DOHH2 (cell line): ENCODE results near the gene NPHP3.

Source experiments
- CTCF ChIP-seq: fragments of 200-600 bp; sonication (generic); IDR thresholded peaks from one replicate; pipeline ENCODE4 v1.5.1; 2014; ENCODE audit warnings: antibody characterized with exemption, mild to moderate bottlenecking, low read depth, low read length; ENCODE audit not compliant: poor library complexity, severe bottlenecking
- EZH2phosphoT487 ChIP-seq: fragments of 200-600 bp; sonication (generic); IDR thresholded peaks from 2 replicates; pipeline ENCODE4 v1.6.1; 2017; ENCODE audit warnings: borderline replicate concordance, mild to moderate bottlenecking, antibody characterized with exemption, low read length, moderate library complexity, mixed read lengths

- TF ChIP-seq CTCF (no peak), EZH2phosphoT487 (no peak)
These were observed 77.2 kb downstream of the NPHP3 start for GRCh38 chr3:132645058-132645457.
